ENCODE results near the gene PIK3CD.
"Not testable (repeated sequence)": the region's sequence is repeated elsewhere in the genome, so short reads cannot be mapped to it uniquely, and the experiment has no call there.

PIK3CD gene

GRCh38 chr1:9621032-9621431 lies 30.5 kb upstream of the PIK3CD start:
- Histone ChIP-seq H4K20me1 (ENCODE audit: insufficient read depth, low read length) (no peaks in the 10 kb centered on the region), H3K4me2 (ENCODE audit: low read length) (no peak overlapping the region), H3K36me3 (ENCODE audit: insufficient read depth, low read length) (no peaks in the 10 kb centered on the region), H3K27me3 (ENCODE audit: insufficient read depth, low read length) (peaks cover 3% of the 10 kb centered on the region; the same call in 1 of the 2 replicates), H3K9me2 (ENCODE audit: low read depth, low read length) (no peaks in the 10 kb centered on the region), H3F3A (ENCODE audit: insufficient read depth, low read length) (no peaks in the 10 kb centered on the region; the same call in 1 of the 2 replicates), H3K9me3 (ENCODE audit: low read length) (no peaks in the 10 kb centered on the region), H2AFZ (ENCODE audit: low read length) (no peak overlapping the region), H3K27ac (ENCODE audit: low read depth, low read length, poor library complexity, severe bottlenecking) (no peak overlapping the region), H3K79me2 (ENCODE audit: insufficient read depth, low read length) (no peaks in the 10 kb centered on the region), H3K4me3 (ENCODE audit: low read depth, low read length, poor library complexity, severe bottlenecking) (no peak overlapping the region), H3K9ac (ENCODE audit: low read length) (no peak overlapping the region), H3K4me1 (ENCODE audit: insufficient read depth, low read length, severe bottlenecking) (peaks cover 4% of the 10 kb centered on the region)
- TF ChIP-seq EZH2 (IDR thresholded peaks at IDR 0.05; ENCODE audit: borderline replicate concordance, low read length) (no peak), CTCF (IDR thresholded peaks at IDR 0.05; ENCODE audit: low read length) (no peak)

GRCh38 chr1:9624081-9624480 lies 27.4 kb upstream of the PIK3CD start:
- Histone ChIP-seq H3K9me3 (ENCODE audit: low read length) (no peaks in the 10 kb centered on the region), H3K4me1 (ENCODE audit: insufficient read depth, low read length, severe bottlenecking) (peaks cover 34% of the 10 kb centered on the region), H3K36me3 (ENCODE audit: insufficient read depth, low read length) (no peaks in the 10 kb centered on the region), H3F3A (ENCODE audit: insufficient read depth, low read length) (no peaks in the 10 kb centered on the region), H3K4me3 (ENCODE audit: low read depth, low read length, poor library complexity, severe bottlenecking) (no peak overlapping the region), H3K9ac (ENCODE audit: low read length) (no peak overlapping the region), H2AFZ (ENCODE audit: low read length) (no peak overlapping the region), H3K79me2 (ENCODE audit: insufficient read depth, low read length) (no peaks in the 10 kb centered on the region), H3K27ac (ENCODE audit: low read depth, low read length, poor library complexity, severe bottlenecking) (no peak overlapping the region), H3K9me2 (ENCODE audit: low read depth, low read length) (no peaks in the 10 kb centered on the region), H4K20me1 (ENCODE audit: insufficient read depth, low read length) (no peaks in the 10 kb centered on the region), H3K27me3 (ENCODE audit: insufficient read depth, low read length) (no peaks in the 10 kb centered on the region; the same call in 1 of the 2 replicates), H3K4me2 (ENCODE audit: low read length) (no peak overlapping the region)
- TF ChIP-seq EZH2 (IDR thresholded peaks at IDR 0.05; ENCODE audit: borderline replicate concordance, low read length) = no peak

GRCh38 chr1:9625030-9625429 lies 26.5 kb upstream of the PIK3CD start:
- H2AFZ ChIP-seq (ENCODE audit: low read length); H3K9me3 ChIP-seq (ENCODE audit: low read length); H3K79me2 ChIP-seq (ENCODE audit: insufficient read depth, low read length); H3K9ac ChIP-seq (ENCODE audit: low read length); H3K27me3 ChIP-seq (ENCODE audit: insufficient read depth, low read length); H3F3A ChIP-seq (ENCODE audit: insufficient read depth, low read length); H3K4me2 ChIP-seq (ENCODE audit: low read length); H3K9me2 ChIP-seq (ENCODE audit: low read depth, low read length); H3K27ac ChIP-seq (ENCODE audit: low read depth, low read length, poor library complexity, severe bottlenecking); H4K20me1 ChIP-seq (ENCODE audit: insufficient read depth, low read length); H3K4me3 ChIP-seq (ENCODE audit: low read depth, low read length, poor library complexity, severe bottlenecking); H3K36me3 ChIP-seq (ENCODE audit: insufficient read depth, low read length): not testable (repeated sequence)
- H3K4me1 ChIP-seq (ENCODE audit: insufficient read depth, low read length, severe bottlenecking) = peaks cover 44% of the 10 kb centered on the region

- no peaks in the 10 kb centered on the region for H3K9me3 ChIP-seq (ENCODE audit: low read length)
- no peak for TF ChIP-seq EZH2 (IDR thresholded peaks at IDR 0.05; ENCODE audit: borderline replicate concordance, low read length)
- no peak for TF ChIP-seq CTCF (IDR thresholded peaks at IDR 0.05; ENCODE audit: low read length)
- peak overlapping the region; percentile 65 for H3K4me2 ChIP-seq (ENCODE audit: low read length)
- H3K36me3 ChIP-seq (ENCODE audit: insufficient read depth, low read length) = no peaks in the 10 kb centered on the region
- peak overlapping the region; percentile 47 for H3K4me3 ChIP-seq (ENCODE audit: low read depth, low read length, poor library complexity, severe bottlenecking)
- no peaks in the 10 kb centered on the region; the same call in 1 of the 2 replicates for H3K27me3 ChIP-seq (ENCODE audit: insufficient read depth, low read length)
- no peaks in the 10 kb centered on the region for H3K9me2 ChIP-seq (ENCODE audit: low read depth, low read length)
- peak overlapping the region; percentile 55 for H3K27ac ChIP-seq (ENCODE audit: low read depth, low read length, poor library complexity, severe bottlenecking)
- H3K79me2 ChIP-seq (ENCODE audit: insufficient read depth, low read length) = no peaks in the 10 kb centered on the region
- H4K20me1 ChIP-seq (ENCODE audit: insufficient read depth, low read length) = no peaks in the 10 kb centered on the region
- H3K9ac ChIP-seq (ENCODE audit: low read length) = no peak overlapping the region; the same call in 1 of the 2 replicates
- peaks cover 55% of the 10 kb centered on the region for H3K4me1 ChIP-seq (ENCODE audit: insufficient read depth, low read length, severe bottlenecking)
- no peaks in the 10 kb centered on the region for H3F3A ChIP-seq (ENCODE audit: insufficient read depth, low read length)
- no peak overlapping the region for H2AFZ ChIP-seq (ENCODE audit: low read length)
Observed at GRCh38 chr1:9626201-9626608, 25.3 kb upstream of the PIK3CD start.

Measured in OCI-LY1 (cell line).